GM21515 (cell line): ENCODE data around the gene HPSE2.

Experiments used
- ATAC-seq: cut with Tn5 transposase; IDR thresholded peaks from one replicate; pipeline ENCODE4 v1.9.1; 2021; ENCODE audit not compliant: unreplicated experiment

HPSE2 gene

GRCh38 chr10:98419469-98420261, 816.0 kb downstream of the HPSE2 start:
- no peak for ATAC-seq

DNA sequence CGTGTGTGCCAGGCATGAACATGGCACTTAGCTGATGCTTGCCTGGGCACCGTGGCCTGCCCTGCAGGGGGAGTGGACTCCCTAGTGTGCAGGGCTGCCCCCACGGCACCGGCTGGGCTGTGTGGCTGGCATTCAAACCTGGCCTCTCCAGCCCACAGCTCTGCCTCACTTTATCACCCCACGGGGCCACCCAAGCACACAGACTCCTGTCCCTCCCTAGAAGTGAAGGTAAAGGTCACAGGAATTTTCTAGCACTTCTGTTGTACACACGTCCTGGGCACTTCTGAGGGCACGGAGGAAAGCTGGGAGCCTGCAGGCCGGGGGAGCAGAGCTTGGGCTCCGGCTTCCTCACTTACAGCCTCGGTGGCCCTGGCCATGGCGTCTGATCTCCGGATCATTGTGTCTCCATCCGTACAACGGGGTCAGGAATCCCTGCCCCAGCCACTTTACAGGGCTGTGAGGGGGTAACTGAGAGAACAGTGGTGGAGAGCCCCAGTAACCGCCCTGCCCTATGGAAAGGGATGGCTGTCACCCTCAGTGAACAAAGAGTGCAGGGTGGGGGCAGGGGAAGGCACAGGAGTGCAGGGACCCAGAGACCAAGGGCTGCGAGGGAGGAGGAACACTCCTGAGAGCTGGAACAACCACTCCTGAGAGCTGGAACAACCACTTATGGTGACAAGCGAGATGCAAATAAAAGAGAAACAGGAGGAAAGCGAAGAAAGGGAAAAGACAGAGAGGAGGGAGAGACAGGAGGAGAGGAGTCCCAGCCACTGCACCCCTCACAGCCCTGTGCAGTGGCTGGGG, 816.8 kb downstream of the HPSE2 start:
- no peak for ATAC-seq

GRCh38 chr10:98417973-98418664, 817.5 kb downstream of the HPSE2 start:
- no peak for ATAC-seq

DNA sequence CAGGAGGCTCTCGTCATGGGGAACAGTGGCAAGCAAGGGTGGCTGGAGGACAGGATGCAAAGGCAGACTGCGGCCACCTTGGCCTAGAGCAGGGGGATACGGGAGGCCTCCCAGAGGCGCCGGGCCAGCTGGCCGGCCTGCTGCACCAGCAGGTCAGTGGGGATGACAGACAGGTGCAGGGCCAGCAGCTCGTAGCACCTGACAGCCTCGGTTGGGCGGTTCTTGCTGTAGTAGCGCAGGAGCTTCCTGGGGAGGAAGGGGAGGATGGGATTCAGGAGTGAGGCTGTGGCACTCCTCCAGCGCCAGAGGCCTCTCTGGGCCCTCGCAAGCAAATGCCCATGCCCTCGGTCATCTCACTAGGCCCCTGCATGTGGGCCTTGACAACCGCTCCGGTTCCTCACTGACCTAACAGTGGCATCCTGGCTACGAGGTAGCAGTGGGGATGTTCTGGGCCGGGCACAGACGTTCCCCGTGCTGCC, 818.1 kb downstream of the HPSE2 start:
- ATAC-seq = no peak

- no peak for ATAC-seq
Measured at GRCh38 chr10:98416606-98417388, 818.9 kb downstream of the HPSE2 start.

- ATAC-seq = no peak
Measured at GRCh38 chr10:98415731-98416119, 819.9 kb downstream of the HPSE2 start.

DNA sequence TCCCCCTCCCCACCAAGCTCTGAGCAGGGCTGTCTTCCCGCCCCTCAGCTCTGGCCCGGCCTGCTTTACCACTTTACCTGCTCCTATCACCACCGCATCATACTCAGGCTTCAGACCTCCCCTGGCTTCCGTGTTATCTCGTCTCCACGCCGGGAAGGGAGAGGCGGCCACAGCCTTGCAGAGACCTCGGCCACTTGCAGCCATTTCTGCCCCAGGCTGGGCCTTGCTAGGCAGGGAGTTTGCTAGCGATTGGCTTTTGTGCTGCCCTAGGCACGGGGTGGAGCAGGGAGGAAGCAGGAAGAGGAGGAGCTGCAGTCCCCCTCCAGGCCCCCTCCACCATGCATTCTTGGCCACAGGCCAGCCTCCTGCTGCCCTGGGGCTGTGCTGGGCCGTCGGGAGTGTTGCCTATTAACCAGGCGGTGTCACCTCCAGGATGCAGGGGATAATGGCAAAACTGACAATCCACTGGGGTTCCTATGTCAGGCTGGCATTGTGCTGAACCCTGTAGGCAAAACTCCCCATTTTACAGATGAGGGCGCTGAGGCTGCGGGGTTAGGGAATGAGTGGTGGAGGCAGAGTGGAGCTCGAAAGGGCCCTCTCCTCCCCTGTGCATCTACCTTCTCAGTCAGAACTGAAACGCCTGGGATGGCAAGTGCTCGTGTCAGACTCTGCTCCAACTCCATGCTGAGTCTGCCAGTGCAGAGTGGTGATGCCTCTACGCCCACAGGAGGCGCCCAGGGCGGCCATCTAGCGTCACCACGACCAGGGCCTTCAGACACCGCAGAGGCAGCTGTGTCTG, 820.5 kb downstream of the HPSE2 start, which contains the start of gene PYROXD2:
Gene PYROXD2 (minus strand): TSS at position 251 of the 799 bp plus-strand sequence. CDS start 47 bp downstream, at position 204.
- ATAC-seq = no peak

- ATAC-seq = no peak
Measured at GRCh38 chr10:98414578-98414931, 821.1 kb downstream of the HPSE2 start.

DNA sequence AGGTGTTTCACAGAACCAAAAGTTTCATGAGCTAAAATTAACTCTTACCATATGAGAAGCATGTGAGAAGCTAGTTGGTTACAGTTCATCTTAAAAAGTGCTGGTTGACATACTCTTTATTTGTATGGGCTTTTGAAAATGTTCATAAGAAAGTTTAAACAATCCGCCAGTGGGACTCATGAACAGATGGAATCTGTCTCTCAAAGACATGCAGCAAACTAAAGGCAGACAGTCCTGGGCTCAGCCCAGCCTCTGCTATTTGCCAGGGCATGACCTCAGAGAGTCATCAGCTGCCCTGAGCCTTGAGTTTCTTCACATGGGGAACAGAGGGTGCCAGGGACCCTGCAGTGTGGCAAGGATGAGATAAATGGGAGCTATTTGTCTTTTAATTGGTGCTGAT, 823.9 kb downstream of the HPSE2 start:
- no peak for ATAC-seq

DNA sequence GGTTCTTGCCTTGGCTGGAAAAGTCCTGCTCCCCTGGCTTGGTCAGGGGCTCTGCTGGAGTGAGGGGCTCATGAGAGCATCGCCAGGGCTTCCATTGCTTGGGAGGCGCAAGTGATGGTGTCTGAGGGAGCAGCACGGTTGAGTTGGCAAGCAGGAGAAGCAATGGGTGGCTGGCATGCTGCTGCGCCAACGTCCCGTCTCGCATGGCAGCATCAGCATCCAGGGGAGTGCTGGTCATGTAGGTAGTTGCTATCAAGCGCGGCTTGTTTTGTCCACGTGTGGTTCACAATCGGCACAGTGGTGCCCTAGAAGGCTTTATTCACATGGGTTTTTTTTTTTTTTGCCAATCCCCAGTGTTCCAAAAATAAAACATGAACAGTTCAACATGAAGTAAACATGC, 824.5 kb downstream of the HPSE2 start:
- no peak for ATAC-seq

DNA sequence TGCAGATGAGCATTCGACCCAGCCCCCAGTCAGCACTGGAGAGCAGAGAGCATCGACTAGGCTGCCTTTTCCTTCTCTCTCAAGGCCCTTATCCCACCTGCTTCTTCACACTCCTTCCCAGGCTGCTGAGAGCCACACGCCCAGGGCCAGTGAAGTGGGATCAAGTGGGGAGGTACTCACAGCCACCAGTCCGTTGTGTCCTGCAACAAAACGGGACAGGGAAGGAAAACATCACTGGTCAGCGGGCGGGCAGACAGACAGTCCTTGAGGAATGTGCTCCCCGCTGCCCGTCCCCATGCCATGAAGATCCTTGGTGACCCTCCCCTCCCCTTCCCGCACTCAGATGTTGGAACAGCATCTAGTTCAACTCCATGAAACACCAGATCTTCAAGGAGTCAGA, 824.9 kb downstream of the HPSE2 start:
- no peak for ATAC-seq

- no peak for ATAC-seq
Measured at GRCh38 chr10:98410135-98410743, 825.4 kb downstream of the HPSE2 start.

DNA sequence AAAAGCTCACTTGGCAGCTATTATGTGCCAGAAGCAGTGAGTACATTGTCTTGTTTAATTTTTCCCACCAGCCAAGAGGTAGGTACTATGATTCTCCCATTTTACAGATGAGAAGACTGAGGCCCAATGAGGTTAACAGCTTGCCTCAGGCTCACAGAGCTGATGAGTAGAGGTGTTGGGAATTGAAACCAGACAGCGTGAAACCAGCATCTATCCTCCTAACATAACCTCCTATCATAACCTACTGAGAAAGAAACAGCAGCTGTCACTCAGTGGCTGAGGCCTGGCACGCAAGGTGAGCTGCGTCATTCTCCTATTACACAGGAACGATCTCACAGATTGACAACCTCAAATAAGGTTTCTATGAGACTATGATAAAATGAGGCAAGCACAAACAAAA, 826.9 kb downstream of the HPSE2 start:
- ATAC-seq = no peak

DNA sequence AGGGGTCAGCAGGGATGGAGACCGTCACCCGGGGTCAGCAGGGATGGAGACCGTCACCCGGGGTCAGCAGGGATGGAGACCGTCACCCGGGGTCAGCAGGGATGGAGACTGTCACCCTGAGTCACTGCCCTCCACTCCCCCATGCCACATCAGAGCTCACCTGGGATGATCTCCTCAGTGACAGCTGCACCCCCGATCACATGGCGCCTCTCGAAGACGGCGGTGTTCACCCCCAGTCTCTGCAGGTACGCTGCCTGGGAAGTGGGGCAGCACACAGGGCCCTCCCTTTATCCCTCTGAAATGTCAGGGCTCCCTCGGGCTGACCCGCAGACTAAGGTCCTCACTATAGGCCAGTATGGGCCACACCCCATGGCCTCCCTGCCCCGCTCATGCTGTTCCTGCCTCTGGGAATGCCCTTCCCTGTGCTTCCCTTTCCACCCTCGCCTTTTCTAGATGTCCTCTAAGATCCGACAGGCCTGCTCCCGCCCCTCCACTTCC, 827.9 kb downstream of the HPSE2 start:
- ATAC-seq = no peak
